Spleen (tissue), 7 donors: ENCODE results near the gene KLF9.

Experiments used
- POLR2A ChIP-seq, 3 donors: fragments of 450-650 bp; IDR thresholded peaks; one replicate each; pipeline ENCODE4 v1.5.1; 2017; ENCODE audit warnings: antibody characterized with exemption in 3 of 3, mild to moderate bottlenecking in 1 of 3
- TF ChIP-seq, protein P1 (sequence below), 11 experiments: fragments of 200-600 bp in 7 of 11; fragments of 450-650 bp in 4 of 11; sonication (generic) in 4 of 11; IDR thresholded peaks in 8 of 11; conservative IDR thresholded peaks in 3 of 11; 1 replicate in 7 of 11; 2 replicates in 4 of 11; pipeline versions ENCODE4 v1.4.0 to v1.8.0; 2016 to 2021; ENCODE audit warnings: antibody characterized with exemption in 11 of 11, inconsistent platforms in 4 of 11, mild to moderate bottlenecking in 1 of 11
- donor health status: DM: no; HTN: no; CAD: no; lungs with moderate emphysema.
- donor health status: DM: no; HTN: no; CAD: no.
- donor health status: DM: no; HTN: no; CAD: no.

DNA sequence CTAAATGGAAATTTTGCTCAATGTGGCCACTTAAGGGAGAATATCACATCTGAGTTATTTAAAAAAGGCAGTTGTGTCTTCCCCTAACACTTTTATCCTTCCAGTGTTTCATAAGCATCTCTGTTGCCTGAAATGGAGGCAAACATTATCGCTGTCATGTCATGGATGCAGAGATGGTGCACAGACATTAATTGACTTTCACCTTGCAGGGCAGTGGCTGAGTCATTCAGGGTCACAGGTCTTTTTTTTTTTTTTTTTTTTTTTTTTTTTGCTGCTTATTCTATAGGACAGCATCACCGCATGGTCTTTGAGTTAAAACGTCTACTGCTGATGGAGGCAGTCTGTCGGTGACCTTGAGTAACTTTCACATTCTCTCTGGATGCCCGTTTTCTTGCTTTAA, 36.3 kb upstream of the KLF9 start:
- no peak for TF ChIP-seq POLR2A (IDR thresholded peaks at IDR 0.05)
- TF ChIP-seq, protein P1, sequence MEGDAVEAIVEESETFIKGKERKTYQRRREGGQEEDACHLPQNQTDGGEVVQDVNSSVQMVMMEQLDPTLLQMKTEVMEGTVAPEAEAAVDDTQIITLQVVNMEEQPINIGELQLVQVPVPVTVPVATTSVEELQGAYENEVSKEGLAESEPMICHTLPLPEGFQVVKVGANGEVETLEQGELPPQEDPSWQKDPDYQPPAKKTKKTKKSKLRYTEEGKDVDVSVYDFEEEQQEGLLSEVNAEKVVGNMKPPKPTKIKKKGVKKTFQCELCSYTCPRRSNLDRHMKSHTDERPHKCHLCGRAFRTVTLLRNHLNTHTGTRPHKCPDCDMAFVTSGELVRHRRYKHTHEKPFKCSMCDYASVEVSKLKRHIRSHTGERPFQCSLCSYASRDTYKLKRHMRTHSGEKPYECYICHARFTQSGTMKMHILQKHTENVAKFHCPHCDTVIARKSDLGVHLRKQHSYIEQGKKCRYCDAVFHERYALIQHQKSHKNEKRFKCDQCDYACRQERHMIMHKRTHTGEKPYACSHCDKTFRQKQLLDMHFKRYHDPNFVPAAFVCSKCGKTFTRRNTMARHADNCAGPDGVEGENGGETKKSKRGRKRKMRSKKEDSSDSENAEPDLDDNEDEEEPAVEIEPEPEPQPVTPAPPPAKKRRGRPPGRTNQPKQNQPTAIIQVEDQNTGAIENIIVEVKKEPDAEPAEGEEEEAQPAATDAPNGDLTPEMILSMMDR (IDR thresholded peaks at IDR 0.05 in 8 of 11, conservative IDR thresholded peaks at IDR 0.05 in 3 of 11), result no peak
